ENCODE data around the gene WWC1.
"Not testable (repeated sequence)": the region's sequence is repeated elsewhere in the genome, so short reads cannot be mapped to it uniquely, and the experiment has no call there.

Gene WWC1

GRCh38 chr5:168337361-168337760 lies 45.9 kb downstream of the WWC1 start:
- Histone ChIP-seq H3K4me3 (ENCODE audit: low read depth, low read length) (no peak overlapping the region), H3K27ac (ENCODE audit: low read depth, low read length) (no peak overlapping the region), H3K4me1 (ENCODE audit: control insufficient read depth, insufficient read depth, low read length, unreplicated experiment) (no peaks in the 10 kb centered on the region), H3K36me3 (ENCODE audit: insufficient read depth, low read length) (no peaks in the 10 kb centered on the region), H3K27me3 (ENCODE audit: insufficient read depth, low read length) (no peaks in the 10 kb centered on the region), H3K79me2 (ENCODE audit: control insufficient read depth, insufficient read depth, low read length, unreplicated experiment) (no peaks in the 10 kb centered on the region), H2AFZ (ENCODE audit: low read length, unreplicated experiment) (no peak overlapping the region)

- no peak overlapping the region for H3K27ac ChIP-seq (ENCODE audit: low read depth, low read length)
- no peak overlapping the region for H2AFZ ChIP-seq (ENCODE audit: low read length, unreplicated experiment)
- no peaks in the 10 kb centered on the region for H3K36me3 ChIP-seq (ENCODE audit: insufficient read depth, low read length)
- H3K4me1 ChIP-seq (ENCODE audit: control insufficient read depth, insufficient read depth, low read length, unreplicated experiment) = no peaks in the 10 kb centered on the region
- H3K27me3 ChIP-seq (ENCODE audit: insufficient read depth, low read length) = no peaks in the 10 kb centered on the region
- no peak overlapping the region for H3K4me3 ChIP-seq (ENCODE audit: low read depth, low read length)
- no peaks in the 10 kb centered on the region for H3K79me2 ChIP-seq (ENCODE audit: control insufficient read depth, insufficient read depth, low read length, unreplicated experiment)
Measured at GRCh38 chr5:168339109-168339771, 47.8 kb downstream of the WWC1 start.

GRCh38 chr5:168339772-168340140 lies 48.3 kb downstream of the WWC1 start:
- not testable (repeated sequence) for H3K36me3 ChIP-seq (ENCODE audit: insufficient read depth, low read length); H3K4me3 ChIP-seq (ENCODE audit: low read depth, low read length); H3K4me1 ChIP-seq (ENCODE audit: control insufficient read depth, insufficient read depth, low read length, unreplicated experiment); H3K79me2 ChIP-seq (ENCODE audit: control insufficient read depth, insufficient read depth, low read length, unreplicated experiment); H2AFZ ChIP-seq (ENCODE audit: low read length, unreplicated experiment); H3K27me3 ChIP-seq (ENCODE audit: insufficient read depth, low read length); H3K27ac ChIP-seq (ENCODE audit: low read depth, low read length)

DNA sequence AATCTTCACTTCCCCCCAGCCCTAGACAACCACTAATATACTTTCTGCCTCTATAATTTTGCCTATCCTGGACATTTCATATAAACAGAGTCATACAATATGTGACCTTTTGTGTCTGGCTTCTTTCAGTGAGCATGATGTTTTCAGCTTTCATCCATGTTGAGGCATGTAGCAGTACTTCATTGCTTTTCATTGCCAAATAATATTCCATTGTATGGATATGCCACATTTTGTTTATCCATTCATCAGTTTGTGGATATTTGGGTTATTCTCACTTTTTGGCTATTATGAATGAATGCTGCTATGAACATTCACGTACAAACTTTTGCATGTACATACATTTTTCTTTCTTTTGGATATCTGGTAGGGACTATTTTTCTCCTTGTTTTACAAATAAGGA lies 49.0 kb downstream of the WWC1 start:
- Histone ChIP-seq H3K36me3 (ENCODE audit: insufficient read depth, low read length) (no peaks in the 10 kb centered on the region), H3K27me3 (ENCODE audit: insufficient read depth, low read length) (no peaks in the 10 kb centered on the region), H3K4me3 (ENCODE audit: low read depth, low read length) (no peak overlapping the region), H2AFZ (ENCODE audit: low read length, unreplicated experiment) (no peak overlapping the region), H3K4me1 (ENCODE audit: control insufficient read depth, insufficient read depth, low read length, unreplicated experiment) (no peaks in the 10 kb centered on the region), H3K79me2 (ENCODE audit: control insufficient read depth, insufficient read depth, low read length, unreplicated experiment) (no peaks in the 10 kb centered on the region), H3K27ac (ENCODE audit: low read depth, low read length) (no peak overlapping the region)

DNA sequence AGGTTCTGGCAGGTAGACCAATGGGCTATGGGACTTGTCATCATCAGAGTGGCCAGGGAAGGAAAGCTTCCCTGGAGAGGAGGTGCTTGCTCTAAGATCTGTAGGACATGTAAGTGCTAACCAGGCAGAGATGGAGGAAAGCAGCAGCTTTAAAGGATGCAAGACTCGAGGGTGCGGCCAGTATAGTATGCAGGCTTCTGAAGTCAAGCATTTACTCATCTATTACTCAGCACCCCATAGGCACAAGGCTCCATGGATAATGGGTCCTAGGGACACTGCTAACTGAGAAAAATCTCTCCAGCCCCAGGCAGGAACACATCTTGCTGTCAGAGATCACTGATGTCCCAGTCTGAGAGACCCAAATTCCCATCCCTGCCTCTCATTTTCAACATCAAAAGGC lies 49.7 kb downstream of the WWC1 start:
- Histone ChIP-seq H3K27me3 (ENCODE audit: insufficient read depth, low read length) (no peaks in the 10 kb centered on the region), H3K27ac (ENCODE audit: low read depth, low read length) (no peak overlapping the region), H3K4me3 (ENCODE audit: low read depth, low read length) (no peak overlapping the region), H3K79me2 (ENCODE audit: control insufficient read depth, insufficient read depth, low read length, unreplicated experiment) (no peaks in the 10 kb centered on the region), H3K36me3 (ENCODE audit: insufficient read depth, low read length) (no peaks in the 10 kb centered on the region), H3K4me1 (ENCODE audit: control insufficient read depth, insufficient read depth, low read length, unreplicated experiment) (no peaks in the 10 kb centered on the region), H2AFZ (ENCODE audit: low read length, unreplicated experiment) (no peak overlapping the region)

DNA sequence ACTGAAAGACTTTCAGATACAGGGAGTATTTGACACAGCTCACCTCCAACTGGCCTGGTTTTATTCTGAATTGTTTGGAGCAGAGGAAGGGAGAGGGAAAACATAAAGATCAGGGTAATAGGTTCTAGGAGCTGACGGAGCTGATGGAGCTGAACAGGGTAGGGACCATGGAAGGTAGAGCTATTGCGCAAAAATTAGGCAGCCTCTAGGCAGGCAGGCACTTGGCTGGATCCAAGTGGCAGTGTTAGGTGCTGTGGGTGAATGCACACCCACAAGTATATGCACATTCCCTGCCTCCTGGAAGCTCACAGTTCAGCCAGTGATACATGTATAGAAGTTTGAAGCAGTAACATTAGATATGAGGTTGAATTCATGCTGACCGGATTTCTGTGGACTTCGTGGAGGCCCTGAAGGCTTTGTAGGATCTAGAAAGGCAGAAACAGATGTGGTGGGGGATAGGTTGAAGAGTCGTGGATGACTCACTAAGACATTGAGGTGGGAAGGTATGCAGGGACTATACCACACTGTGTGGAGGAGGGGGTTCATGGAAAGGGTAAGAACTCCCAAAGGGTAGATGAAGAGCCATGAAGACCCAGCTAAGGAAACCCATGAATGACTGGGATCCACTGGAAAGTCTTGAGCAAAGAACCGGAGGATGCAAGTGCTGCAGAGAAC lies 50.8 kb downstream of the WWC1 start:
- Histone ChIP-seq H3K79me2 (ENCODE audit: control insufficient read depth, insufficient read depth, low read length, unreplicated experiment) (no peaks in the 10 kb centered on the region), H3K27ac (ENCODE audit: low read depth, low read length) (no peak overlapping the region), H2AFZ (ENCODE audit: low read length, unreplicated experiment) (no peak overlapping the region), H3K27me3 (ENCODE audit: insufficient read depth, low read length) (no peaks in the 10 kb centered on the region), H3K4me1 (ENCODE audit: control insufficient read depth, insufficient read depth, low read length, unreplicated experiment) (no peaks in the 10 kb centered on the region), H3K4me3 (ENCODE audit: low read depth, low read length) (no peak overlapping the region), H3K36me3 (ENCODE audit: insufficient read depth, low read length) (no peaks in the 10 kb centered on the region)

DNA sequence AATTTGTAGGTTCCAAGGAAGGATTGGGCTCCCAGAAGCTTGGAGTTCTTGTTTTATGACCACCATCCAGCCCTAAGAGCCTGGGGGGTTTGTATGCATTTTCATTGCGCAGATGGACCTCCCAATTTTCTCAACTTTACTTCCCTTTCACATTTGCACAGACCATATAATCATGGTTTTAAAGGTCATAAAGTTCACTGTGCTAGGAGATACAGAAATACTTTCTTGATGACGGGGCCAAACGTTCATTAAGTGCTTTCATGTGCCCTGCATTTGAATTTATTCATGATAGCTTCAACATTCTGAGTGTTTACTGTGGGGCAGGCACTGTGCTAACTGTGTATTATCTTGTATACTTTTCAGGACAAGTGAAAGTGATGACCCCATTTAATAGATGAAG lies 51.5 kb downstream of the WWC1 start:
- Histone ChIP-seq H3K27me3 (ENCODE audit: insufficient read depth, low read length) (no peaks in the 10 kb centered on the region), H3K4me1 (ENCODE audit: control insufficient read depth, insufficient read depth, low read length, unreplicated experiment) (no peaks in the 10 kb centered on the region), H3K79me2 (ENCODE audit: control insufficient read depth, insufficient read depth, low read length, unreplicated experiment) (no peaks in the 10 kb centered on the region), H3K4me3 (ENCODE audit: low read depth, low read length) (no peak overlapping the region), H2AFZ (ENCODE audit: low read length, unreplicated experiment) (no peak overlapping the region), H3K27ac (ENCODE audit: low read depth, low read length) (no peak overlapping the region), H3K36me3 (ENCODE audit: insufficient read depth, low read length) (no peaks in the 10 kb centered on the region)

GRCh38 chr5:168346417-168346816 lies 55.0 kb downstream of the WWC1 start:
- Histone ChIP-seq H2AFZ (ENCODE audit: low read length, unreplicated experiment) (no peak overlapping the region), H3K27ac (ENCODE audit: low read depth, low read length) (no peak overlapping the region), H3K36me3 (ENCODE audit: insufficient read depth, low read length) (no peaks in the 10 kb centered on the region), H3K4me3 (ENCODE audit: low read depth, low read length) (no peak overlapping the region), H3K27me3 (ENCODE audit: insufficient read depth, low read length) (no peaks in the 10 kb centered on the region), H3K79me2 (ENCODE audit: control insufficient read depth, insufficient read depth, low read length, unreplicated experiment) (no peaks in the 10 kb centered on the region), H3K4me1 (ENCODE audit: control insufficient read depth, insufficient read depth, low read length, unreplicated experiment) (no peaks in the 10 kb centered on the region)

GRCh38 chr5:168347368-168348083 lies 56.1 kb downstream of the WWC1 start:
- no peaks in the 10 kb centered on the region for H3K36me3 ChIP-seq (ENCODE audit: insufficient read depth, low read length)
- no peaks in the 10 kb centered on the region for H3K27me3 ChIP-seq (ENCODE audit: insufficient read depth, low read length)
- no peak overlapping the region for H2AFZ ChIP-seq (ENCODE audit: low read length, unreplicated experiment)
- H3K4me1 ChIP-seq (ENCODE audit: control insufficient read depth, insufficient read depth, low read length, unreplicated experiment) = no peaks in the 10 kb centered on the region
- no peak overlapping the region for H3K27ac ChIP-seq (ENCODE audit: low read depth, low read length)
- H3K79me2 ChIP-seq (ENCODE audit: control insufficient read depth, insufficient read depth, low read length, unreplicated experiment) = no peaks in the 10 kb centered on the region
- H3K4me3 ChIP-seq (ENCODE audit: low read depth, low read length) = no peak overlapping the region

DNA sequence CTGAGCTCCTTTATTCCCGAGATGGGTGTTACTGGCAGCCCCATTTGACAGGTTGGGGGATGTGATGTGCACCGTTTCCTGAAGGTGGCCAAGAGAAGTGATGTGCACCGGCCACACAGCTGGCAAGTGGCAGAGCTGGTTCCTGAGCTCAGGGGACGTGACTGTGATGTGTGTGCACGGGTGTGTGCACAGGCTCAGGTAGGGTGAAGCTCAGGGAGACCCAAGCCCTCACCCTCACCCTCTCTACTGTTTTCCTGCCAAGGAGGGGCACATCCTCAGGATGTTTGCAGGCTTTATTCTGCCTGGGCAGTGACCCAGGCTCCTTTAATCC lies 56.6 kb downstream of the WWC1 start:
- H2AFZ ChIP-seq (ENCODE audit: low read length, unreplicated experiment) = no peak overlapping the region
- peaks cover under 1% of the 10 kb centered on the region for H3K4me1 ChIP-seq (ENCODE audit: control insufficient read depth, insufficient read depth, low read length, unreplicated experiment)
- H3K36me3 ChIP-seq (ENCODE audit: insufficient read depth, low read length) = no peaks in the 10 kb centered on the region
- no peak overlapping the region for H3K27ac ChIP-seq (ENCODE audit: low read depth, low read length)
- H3K79me2 ChIP-seq (ENCODE audit: control insufficient read depth, insufficient read depth, low read length, unreplicated experiment) = no peaks in the 10 kb centered on the region
- H3K4me3 ChIP-seq (ENCODE audit: low read depth, low read length) = no peak overlapping the region
- H3K27me3 ChIP-seq (ENCODE audit: insufficient read depth, low read length) = no peaks in the 10 kb centered on the region

DNA sequence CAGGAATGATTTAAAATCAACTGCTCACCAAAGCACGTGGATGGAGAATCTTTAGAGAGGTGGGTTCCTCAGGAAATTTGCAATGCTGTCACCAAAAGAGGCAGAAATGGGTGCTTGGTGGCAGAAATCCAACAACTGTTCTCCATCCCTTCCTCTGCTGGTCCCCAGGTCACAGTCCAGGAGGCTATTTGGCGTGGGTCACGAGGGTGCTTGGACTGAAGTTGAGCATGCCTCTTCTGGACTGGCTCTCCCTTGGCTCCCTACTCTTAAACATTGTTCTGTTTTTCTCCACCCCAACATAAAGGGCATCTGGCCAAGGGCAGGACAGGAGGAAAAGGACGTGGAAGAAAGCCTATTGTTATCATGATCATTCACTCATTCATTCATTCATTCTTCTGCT lies 58.9 kb downstream of the WWC1 start:
- Histone ChIP-seq H3K27ac (ENCODE audit: low read depth, low read length) (no peak overlapping the region), H2AFZ (ENCODE audit: low read length, unreplicated experiment) (no peak overlapping the region), H3K36me3 (ENCODE audit: insufficient read depth, low read length) (no peaks in the 10 kb centered on the region), H3K4me3 (ENCODE audit: low read depth, low read length) (no peak overlapping the region), H3K79me2 (ENCODE audit: control insufficient read depth, insufficient read depth, low read length, unreplicated experiment) (no peaks in the 10 kb centered on the region), H3K27me3 (ENCODE audit: insufficient read depth, low read length) (no peaks in the 10 kb centered on the region), H3K4me1 (ENCODE audit: control insufficient read depth, insufficient read depth, low read length, unreplicated experiment) (peaks cover 8% of the 10 kb centered on the region)

All from ACC112 (cell line).